ENCODE measurements around the gene FXN.

Gene FXN

GRCh38 chr9:69141851-69142250 lies 106.3 kb downstream of the FXN start:
- TF ChIP-seq, protein P1, sequence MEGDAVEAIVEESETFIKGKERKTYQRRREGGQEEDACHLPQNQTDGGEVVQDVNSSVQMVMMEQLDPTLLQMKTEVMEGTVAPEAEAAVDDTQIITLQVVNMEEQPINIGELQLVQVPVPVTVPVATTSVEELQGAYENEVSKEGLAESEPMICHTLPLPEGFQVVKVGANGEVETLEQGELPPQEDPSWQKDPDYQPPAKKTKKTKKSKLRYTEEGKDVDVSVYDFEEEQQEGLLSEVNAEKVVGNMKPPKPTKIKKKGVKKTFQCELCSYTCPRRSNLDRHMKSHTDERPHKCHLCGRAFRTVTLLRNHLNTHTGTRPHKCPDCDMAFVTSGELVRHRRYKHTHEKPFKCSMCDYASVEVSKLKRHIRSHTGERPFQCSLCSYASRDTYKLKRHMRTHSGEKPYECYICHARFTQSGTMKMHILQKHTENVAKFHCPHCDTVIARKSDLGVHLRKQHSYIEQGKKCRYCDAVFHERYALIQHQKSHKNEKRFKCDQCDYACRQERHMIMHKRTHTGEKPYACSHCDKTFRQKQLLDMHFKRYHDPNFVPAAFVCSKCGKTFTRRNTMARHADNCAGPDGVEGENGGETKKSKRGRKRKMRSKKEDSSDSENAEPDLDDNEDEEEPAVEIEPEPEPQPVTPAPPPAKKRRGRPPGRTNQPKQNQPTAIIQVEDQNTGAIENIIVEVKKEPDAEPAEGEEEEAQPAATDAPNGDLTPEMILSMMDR (conservative IDR thresholded peaks at IDR 0.05; ENCODE audit: low read depth, low read length), result no peak
- Histone ChIP-seq H3K79me2 (ENCODE audit: insufficient read depth, low read depth) (no peaks in the 10 kb centered on the region), H4K20me1 (ENCODE audit: insufficient read depth) (no peaks in the 10 kb centered on the region), H3K27ac (no peak overlapping the region), H3K27me3 (ENCODE audit: insufficient read depth, low read depth) (no peaks in the 10 kb centered on the region), H3K4me3 (IDR thresholded peaks at IDR 0.05; ENCODE audit: insufficient read depth, low read depth, low read length) (no peak overlapping the region), H3K4me1 (ENCODE audit: low read depth, poor library complexity, severe bottlenecking) (no peaks in the 10 kb centered on the region), H3K4me2 (no peak overlapping the region), H3K9ac (no peak overlapping the region), H2AFZ (ENCODE audit: low read depth) (no peak overlapping the region), H3K36me3 (ENCODE audit: insufficient read depth) (no peaks in the 10 kb centered on the region)

GRCh38 chr9:69143291-69143690 lies 107.7 kb downstream of the FXN start:
- Histone ChIP-seq H3K9ac (no peak overlapping the region), H3K4me3 (IDR thresholded peaks at IDR 0.05; ENCODE audit: insufficient read depth, low read depth, low read length) (no peak overlapping the region), H3K4me1 (ENCODE audit: low read depth, poor library complexity, severe bottlenecking) (no peaks in the 10 kb centered on the region), H4K20me1 (ENCODE audit: insufficient read depth) (no peaks in the 10 kb centered on the region), H3K27ac (no peak overlapping the region), H3K36me3 (ENCODE audit: insufficient read depth) (no peaks in the 10 kb centered on the region), H2AFZ (ENCODE audit: low read depth) (no peak overlapping the region), H3K4me2 (no peak overlapping the region), H3K79me2 (ENCODE audit: insufficient read depth, low read depth) (no peaks in the 10 kb centered on the region), H3K27me3 (ENCODE audit: insufficient read depth, low read depth) (no peaks in the 10 kb centered on the region)
- TF ChIP-seq, protein P1 (conservative IDR thresholded peaks at IDR 0.05; ENCODE audit: low read depth, low read length), result no peak

DNA sequence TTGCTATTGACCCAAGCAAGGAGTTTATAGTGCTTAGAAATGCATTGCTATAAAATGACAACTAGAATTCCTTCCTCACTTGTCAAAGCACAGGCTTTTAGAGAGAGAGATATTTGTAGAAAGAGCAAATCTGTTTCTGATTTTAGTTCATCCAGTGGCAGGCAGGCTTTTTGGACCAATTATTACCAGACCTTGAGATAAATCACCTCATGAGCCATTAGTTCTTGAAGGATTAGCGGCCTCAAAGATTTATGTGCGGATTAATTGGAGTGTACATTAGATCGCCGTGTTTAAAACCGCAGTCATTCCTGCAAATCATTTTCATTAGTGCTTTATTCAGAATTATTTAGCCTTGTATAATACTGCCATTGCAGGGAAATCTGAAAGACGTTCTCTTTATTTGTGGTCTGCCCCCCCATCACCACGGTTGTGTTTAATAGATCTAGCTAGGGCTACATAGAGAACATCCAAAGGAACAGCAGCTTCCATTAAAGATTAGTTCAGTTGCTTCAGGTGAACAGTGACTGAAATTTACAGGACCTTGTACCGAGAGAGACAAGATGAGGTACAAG lies 109.7 kb downstream of the FXN start:
- Histone ChIP-seq H3K79me2 (ENCODE audit: insufficient read depth, low read depth) (no peaks in the 10 kb centered on the region), H3K4me2 (no peak overlapping the region), H3K27me3 (ENCODE audit: insufficient read depth, low read depth) (no peaks in the 10 kb centered on the region), H4K20me1 (ENCODE audit: insufficient read depth) (no peaks in the 10 kb centered on the region), H3K27ac (no peak overlapping the region), H3K4me3 (IDR thresholded peaks at IDR 0.05; ENCODE audit: insufficient read depth, low read depth, low read length) (no peak overlapping the region), H3K36me3 (ENCODE audit: insufficient read depth) (no peaks in the 10 kb centered on the region), H2AFZ (ENCODE audit: low read depth) (no peak overlapping the region), H3K4me1 (ENCODE audit: low read depth, poor library complexity, severe bottlenecking) (no peaks in the 10 kb centered on the region), H3K9ac (no peak overlapping the region)
- TF ChIP-seq, protein P1 (conservative IDR thresholded peaks at IDR 0.05; ENCODE audit: low read depth, low read length), result no peak

GRCh38 chr9:69147041-69147834 lies 111.7 kb downstream of the FXN start:
- TF ChIP-seq, protein P1 (conservative IDR thresholded peaks at IDR 0.05; ENCODE audit: low read depth, low read length), result no peak
- Histone ChIP-seq H4K20me1 (ENCODE audit: insufficient read depth) (no peaks in the 10 kb centered on the region), H3K79me2 (ENCODE audit: insufficient read depth, low read depth) (no peaks in the 10 kb centered on the region), H2AFZ (ENCODE audit: low read depth) (no peak overlapping the region), H3K4me3 (IDR thresholded peaks at IDR 0.05; ENCODE audit: insufficient read depth, low read depth, low read length) (no peak overlapping the region), H3K27ac (no peak overlapping the region), H3K4me1 (ENCODE audit: low read depth, poor library complexity, severe bottlenecking) (no peaks in the 10 kb centered on the region), H3K36me3 (ENCODE audit: insufficient read depth) (no peaks in the 10 kb centered on the region), H3K9ac (no peak overlapping the region), H3K4me2 (no peak overlapping the region), H3K27me3 (ENCODE audit: insufficient read depth, low read depth) (no peaks in the 10 kb centered on the region)
